T-cell (primary cell): ENCODE results near the gene BTG4. TPM values are rescaled to one million over a fixed set of nuclear protein-coding genes. Genes with fewer than 3 reads are reported as not detected.
A peak's percentile ranks its signal among the peaks of the same experiment; 100 is the strongest.

Experiments used
- ATAC-seq, 4 experiments: fragments of 200-7000 bp in 3 of 4; fragments of 150-1000 bp in 1 of 4; cut with Tn5 transposase; replicated peaks in 1 of 4; 1 replicate in 3 of 4; 2 replicates in 1 of 4; pipeline ENCODE4 v1.10.0; 2021; ENCODE audit warnings: moderate library complexity in 3 of 4, mild to moderate bottlenecking in 2 of 4, moderate number of reproducible peaks in 1 of 4
- CTCF ChIA-PET, 2 donors: fragments of 300-600 bp; sonication (Branson Sonifier 250); formaldehyde crosslinking; loops; one replicate each; lab custom pipeline; 2022; ENCODE audit warnings: antibody characterized with exemption in 2 of 2; lab: Charles Lee
- POLR2A ChIA-PET, 2 donors: fragments of 300-600 bp; sonication (Branson Sonifier 250); formaldehyde crosslinking; loops; one replicate each; lab custom pipeline; 2022; ENCODE audit warnings: antibody characterized with exemption in 2 of 2; lab: Charles Lee
- DNase-seq, 35 experiments: peaks; one replicate each; pipeline versions ENCODE4 v3.0.0 to v3.0.0-alpha.2; 2013 to 2023
- H3K27ac ChIP-seq: one replicate; pipeline ENCODE4 v1.5.1; 2013; ENCODE audit warnings: low read length
- H3K27me3 ChIP-seq, 2 experiments: replicated peaks in 1 of 2; 1 replicate in 1 of 2; 2 replicates in 1 of 2; pipeline versions ENCODE4 v1.6.1 to v1.7.0; 2013; ENCODE audit warnings: low read length in 1 of 2, mixed read lengths in 1 of 2; ENCODE audit not compliant: control insufficient read depth in 2 of 2, insufficient read depth in 2 of 2; ENCODE audit errors: extremely low read depth in 1 of 2
- H3K36me3 ChIP-seq, 2 donors: 1 replicate in 1 of 2; 2 replicates in 1 of 2; pipeline versions ENCODE4 v1.6.1 to v1.7.0; 2013; ENCODE audit warnings: low read length in 1 of 2; ENCODE audit not compliant: control insufficient read depth in 2 of 2, insufficient read depth in 1 of 2; ENCODE audit errors: extremely low read depth in 1 of 2
- H3K4me1 ChIP-seq, 2 experiments: 1 replicate in 1 of 2; 2 replicates in 1 of 2; pipeline versions ENCODE4 v1.6.1 to v1.7.0; 2013; ENCODE audit warnings: low read length in 2 of 2, mixed read lengths in 1 of 2; ENCODE audit not compliant: insufficient read depth in 2 of 2, control insufficient read depth in 1 of 2; ENCODE audit errors: extremely low read depth in 1 of 2
- H3K4me3 ChIP-seq, 2 donors: 1 replicate in 1 of 2; 2 replicates in 1 of 2; pipeline versions ENCODE4 v1.5.1 to v1.7.0; 2013; ENCODE audit warnings: mild to moderate bottlenecking in 2 of 2, low read length in 1 of 2, moderate library complexity in 1 of 2; ENCODE audit not compliant: control insufficient read depth in 1 of 2; ENCODE audit errors: extremely low read depth in 1 of 2
- H3K9me3 ChIP-seq: 2 replicates; pipeline ENCODE4 v1.7.0; 2013
- H3K27ac Mint-ChIP-seq, 2 donors: one replicate each; pipeline ENCODE4 v1.8.0; 2020 to 2021; ENCODE audit warnings: mild to moderate bottlenecking in 2 of 2, mixed read lengths in 2 of 2
- H3K27me3 Mint-ChIP-seq, 2 donors: one replicate each; pipeline ENCODE4 v1.8.0; 2021 to 2022; ENCODE audit warnings: mixed read lengths in 2 of 2
- H3K36me3 Mint-ChIP-seq: one replicate; pipeline ENCODE4 v1.8.0; 2021; ENCODE audit warnings: mixed read lengths
- H3K4me1 Mint-ChIP-seq, 3 donors: one replicate each; pipeline ENCODE4 v1.8.0; 2020 to 2022; ENCODE audit warnings: mixed read lengths in 3 of 3, mild to moderate bottlenecking in 1 of 3
- H3K4me3 Mint-ChIP-seq, 3 donors: one replicate each; pipeline ENCODE4 v1.8.0; 2020 to 2022; ENCODE audit warnings: mild to moderate bottlenecking in 3 of 3, mixed read lengths in 3 of 3, moderate library complexity in 3 of 3
- H3K9me3 Mint-ChIP-seq, 3 donors: one replicate each; pipeline ENCODE4 v1.8.0; 2020 to 2022; ENCODE audit warnings: mixed read lengths in 3 of 3
- WGBS: methylation state at CpG from one replicate; pipeline ENCODE4 v1.1.5; 2013; ENCODE audit warnings: missing lambda C conversion rate; ENCODE audit not compliant: insufficient coverage; 5-methylcytosine and 5-hydroxymethylcytosine counted together
- total RNA-seq, 35 experiments: library from RNA in 6 of 35; stranded (reverse) in 6 of 35; fragments of 120-200 nt in 1 of 35; gene quantifications; one replicate each; pipeline versions ENCODE4 v1.2.1 to v1.2.4 and lab custom pipeline; 2013 to 2026

The BTG4 gene
- total RNA-seq, 5 donors from 2014 or later (not counting 1 experiment from before 2014, with no cell fraction given), result not detected

DNA sequence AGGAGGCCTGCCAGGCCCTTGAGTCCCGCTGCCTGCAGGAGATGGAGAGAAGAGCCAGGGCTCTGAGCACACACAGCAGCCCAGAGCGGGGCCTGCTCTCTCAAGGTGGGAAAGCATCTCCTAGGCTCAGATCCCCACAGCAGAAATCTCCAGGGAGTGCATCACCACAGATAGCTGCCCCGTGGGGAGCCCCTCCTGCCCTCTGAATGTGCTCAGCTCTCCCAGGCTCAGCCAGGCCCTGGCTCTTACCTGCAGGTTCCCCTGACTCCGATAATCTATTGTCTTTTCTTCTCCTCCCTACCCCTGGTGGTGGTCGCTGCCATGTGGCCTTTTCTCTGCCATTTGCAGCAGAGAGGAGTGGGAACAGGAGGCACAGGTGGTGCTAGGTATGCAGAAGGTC is 49.9 kb downstream of the BTG4 start:
- no peaks in the 10 kb centered on the region for H3K36me3 Mint-ChIP-seq
- CTCF ChIA-PET, result no interaction called here

DNA sequence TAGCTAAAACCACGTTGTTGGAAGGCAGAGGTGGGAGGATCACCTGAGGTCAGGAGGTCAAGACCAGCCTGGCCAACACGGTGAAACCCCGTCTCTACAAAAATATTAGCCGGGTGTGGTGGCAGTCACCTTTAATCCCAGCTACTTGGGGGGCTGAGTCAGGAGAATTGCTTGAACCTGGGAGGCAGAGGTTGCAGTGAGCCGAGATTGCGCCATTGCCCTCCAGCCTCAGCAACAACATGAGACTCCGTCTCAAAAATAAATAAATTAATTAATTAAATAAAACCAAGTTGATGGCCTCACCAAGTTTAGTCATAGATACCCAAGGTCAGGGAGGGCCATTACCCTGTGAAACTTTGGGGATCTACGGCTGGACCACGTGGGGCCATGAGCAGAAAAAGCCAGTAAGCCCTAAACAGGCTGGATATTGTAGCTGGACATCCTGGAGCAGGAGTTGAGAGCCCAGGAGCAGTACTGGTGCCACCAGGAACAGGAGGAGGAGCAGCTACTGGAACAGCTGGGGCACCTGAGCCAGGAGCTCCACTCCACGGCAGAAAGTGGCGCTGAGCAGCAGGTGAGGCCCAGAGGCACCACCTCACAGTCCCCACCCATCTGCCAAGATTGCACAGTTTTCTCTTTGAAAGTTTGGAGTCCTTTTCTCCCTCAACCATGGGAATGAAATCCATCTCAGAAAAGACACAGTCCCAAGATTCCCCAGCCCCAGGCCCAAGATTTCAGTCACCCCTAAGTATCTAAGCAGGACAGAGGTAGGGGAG is 50.5 kb downstream of the BTG4 start:
- CTCF ChIA-PET, result no interaction called here

More for the DNA sequence above, 49.9 kb downstream of the BTG4 start:
- DNase-seq, result no peak
- WGBS, result 77% methylated on average over 2 of the region's 5 CpGs
- Mint-ChIP-seq H3K4me1 (no peaks in the 10 kb centered on the region), H3K27me3 (peaks cover 7 to 31% of the 10 kb centered on the region in 2 donors), H3K27ac (no peak overlapping the region), H3K4me3 (no peak overlapping the region), H3K9me3 (no peaks in the 10 kb centered on the region)
- Histone ChIP-seq H3K27me3 (peaks cover 0 to 39% of the 10 kb centered on the region in 2 experiments), H3K9me3 (no peaks in the 10 kb centered on the region), H3K4me1 (no peaks in the 10 kb centered on the region), H3K4me3 (no peak overlapping the region), H3K36me3 (no peaks in the 10 kb centered on the region), H3K27ac (no peak overlapping the region)
- POLR2A ChIA-PET, result no interaction called here
- no peak for ATAC-seq

DNA sequence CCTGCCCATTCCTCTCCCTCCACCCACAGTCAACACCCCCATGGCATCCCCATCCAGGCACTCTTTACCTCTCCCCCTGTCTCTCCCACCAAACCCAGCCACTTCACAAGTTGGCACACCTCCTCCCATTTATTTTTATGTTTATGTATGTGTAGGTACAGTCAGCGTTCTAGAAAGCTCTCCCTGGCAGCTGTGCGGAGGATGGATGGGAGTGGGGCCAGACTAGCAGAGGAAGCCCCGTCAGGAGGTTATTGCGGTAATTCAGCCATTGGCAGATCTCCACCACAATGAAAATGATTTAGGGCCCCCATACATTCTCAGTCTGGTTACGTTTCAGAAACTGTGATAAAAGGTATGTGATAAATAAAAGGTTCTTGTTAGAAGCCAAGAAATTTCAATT is 51.3 kb downstream of the BTG4 start:
- ChIA-PET CTCF (interaction anchor here in 1 of 2 donors (0.5 kb wide), 1 partner anchor 203 kb away, joined by 3 read pairs; no protein-coding TSS in a partner anchor), POLR2A (no interaction called here)
- DNase-seq (no peak), ATAC-seq (no peak)
- H3K4me3 Mint-ChIP-seq, result no peak overlapping the region
- Histone ChIP-seq H3K27me3 (peaks cover 0 to 50% of the 10 kb centered on the region in 2 experiments), H3K9me3 (no peaks in the 10 kb centered on the region), H3K4me3 (no peak overlapping the region), H3K36me3 (no peaks in the 10 kb centered on the region), H3K27ac (no peak overlapping the region), H3K4me1 (no peaks in the 10 kb centered on the region)
- H3K9me3 Mint-ChIP-seq, result no peaks in the 10 kb centered on the region
- H3K27ac Mint-ChIP-seq, result no peak overlapping the region
- WGBS, result no CpG with 5 or more reads among the region's 5 CpGs
- H3K36me3 Mint-ChIP-seq, result no peaks in the 10 kb centered on the region
- H3K4me1 Mint-ChIP-seq, result no peaks in the 10 kb centered on the region
- H3K27me3 Mint-ChIP-seq, result peaks cover 7 to 31% of the 10 kb centered on the region in 2 donors

More for the DNA sequence above, 50.5 kb downstream of the BTG4 start:
- Histone ChIP-seq H3K4me1 (no peaks in the 10 kb centered on the region), H3K27ac (no peak overlapping the region), H3K36me3 (no peaks in the 10 kb centered on the region), H3K4me3 (no peak overlapping the region), H3K27me3 (peaks cover 0 to 46% of the 10 kb centered on the region in 2 experiments), H3K9me3 (no peaks in the 10 kb centered on the region)
- Mint-ChIP-seq H3K36me3 (no peaks in the 10 kb centered on the region), H3K27ac (no peak overlapping the region), H3K27me3 (peaks cover 7 to 31% of the 10 kb centered on the region in 2 donors), H3K4me3 (no peak overlapping the region), H3K4me1 (no peaks in the 10 kb centered on the region), H3K9me3 (no peaks in the 10 kb centered on the region)
- WGBS, result 65% methylated on average over 5 of the region's 11 CpGs
- no peak for ATAC-seq
- POLR2A ChIA-PET, result no interaction called here
- no peak for DNase-seq

DNA sequence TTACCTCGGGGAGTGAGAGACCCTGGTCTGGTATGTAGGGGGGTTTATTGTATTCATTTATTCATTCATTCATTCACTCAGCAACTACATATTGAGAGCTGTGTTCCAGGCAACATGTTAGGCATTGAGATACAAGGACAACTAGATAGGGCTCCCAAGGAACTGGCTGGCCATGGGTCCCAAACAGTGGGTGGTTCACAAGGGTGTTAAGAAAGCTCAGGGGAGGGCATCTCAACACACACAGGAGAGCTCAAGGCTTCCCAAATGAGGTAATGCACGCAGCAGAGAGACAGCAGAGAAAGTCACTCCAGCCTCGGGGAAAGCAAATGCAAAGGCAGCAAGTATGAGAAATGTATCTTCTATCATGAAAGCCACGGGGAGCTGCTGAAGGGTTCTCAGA is 51.8 kb downstream of the BTG4 start:
- CTCF ChIA-PET, result interaction anchor here in 1 of 2 donors (0.5 kb wide), 1 partner anchor 204 kb away, joined by 3 read pairs; no protein-coding TSS in a partner anchor
- peaks cover 0 to 50% of the 10 kb centered on the region in 2 experiments for H3K27me3 ChIP-seq
- H3K27me3 Mint-ChIP-seq, result peaks cover 7 to 31% of the 10 kb centered on the region in 2 donors
- H3K4me3 Mint-ChIP-seq, result no peak overlapping the region
- ATAC-seq (no peak), DNase-seq (no peak)
- no peak overlapping the region for H3K27ac Mint-ChIP-seq
- no peaks in the 10 kb centered on the region for H3K9me3 ChIP-seq
- no peak overlapping the region for H3K27ac ChIP-seq
- H3K4me1 ChIP-seq, result no peaks in the 10 kb centered on the region
- H3K4me1 Mint-ChIP-seq, result no peaks in the 10 kb centered on the region
- POLR2A ChIA-PET, result no interaction called here
- no peaks in the 10 kb centered on the region for H3K36me3 ChIP-seq
- 83% methylated on average over 2 of the region's 4 CpGs for WGBS
- no peaks in the 10 kb centered on the region for H3K36me3 Mint-ChIP-seq
- no peak overlapping the region for H3K4me3 ChIP-seq
- H3K9me3 Mint-ChIP-seq, result no peaks in the 10 kb centered on the region

DNA sequence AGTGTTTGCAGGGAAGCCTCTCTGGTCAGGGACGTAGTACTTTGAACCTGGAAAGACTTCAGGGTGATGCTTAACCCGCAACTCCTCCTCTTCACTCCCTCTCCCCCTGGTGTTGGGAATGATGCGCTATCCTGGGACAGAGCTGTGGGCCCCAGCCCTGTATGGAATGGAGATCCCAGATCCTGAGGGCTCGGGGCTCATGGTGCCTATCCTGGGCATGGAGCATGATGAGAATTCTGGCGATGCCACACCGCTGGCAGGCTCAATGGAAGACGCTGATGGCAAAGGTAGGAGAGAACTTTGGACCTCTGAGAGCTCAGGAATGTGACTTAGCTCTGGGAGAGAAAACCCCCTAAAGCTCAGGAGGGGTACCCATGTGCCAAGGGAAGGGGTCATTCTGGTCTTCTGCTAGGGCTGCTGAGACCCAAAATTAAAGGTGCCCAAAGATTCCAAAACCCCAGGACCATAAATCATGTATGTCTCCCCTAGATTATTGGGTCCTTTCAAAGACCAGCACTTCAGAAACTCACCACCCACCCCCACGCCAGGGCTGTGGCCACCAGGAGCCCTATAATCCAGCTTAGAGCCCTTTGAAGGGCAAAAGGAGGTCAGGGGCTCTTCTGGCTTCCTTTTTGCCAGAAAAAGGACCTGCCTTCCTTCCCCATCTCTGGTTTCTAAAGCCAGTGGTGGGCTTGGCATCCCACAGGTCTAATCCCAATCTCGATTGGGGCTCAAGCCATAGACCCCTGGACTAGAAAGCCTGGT is 52.5 kb downstream of the BTG4 start:
- Mint-ChIP-seq H3K4me1 (no peaks in the 10 kb centered on the region), H3K27me3 (peaks cover 7 to 30% of the 10 kb centered on the region in 2 donors), H3K27ac (no peak overlapping the region), H3K4me3 (no peak overlapping the region), H3K36me3 (no peaks in the 10 kb centered on the region), H3K9me3 (no peaks in the 10 kb centered on the region)
- POLR2A ChIA-PET, result no interaction called here
- no peaks in the 10 kb centered on the region for H3K9me3 ChIP-seq
- ATAC-seq (no peak), DNase-seq (no peak)
- no peaks in the 10 kb centered on the region for H3K4me1 ChIP-seq
- CTCF ChIA-PET, result interaction anchor here in 1 of 2 donors (0.8 kb wide), 1 partner anchor 318 kb away, joined by 3 read pairs; no protein-coding TSS in a partner anchor
- H3K27ac ChIP-seq, result no peak overlapping the region
- peaks cover 0 to 54% of the 10 kb centered on the region in 2 experiments for H3K27me3 ChIP-seq
- no peaks in the 10 kb centered on the region for H3K36me3 ChIP-seq
- H3K4me3 ChIP-seq, result no peak overlapping the region
- WGBS, result 66% methylated on average over 7 of the region's 9 CpGs

DNA sequence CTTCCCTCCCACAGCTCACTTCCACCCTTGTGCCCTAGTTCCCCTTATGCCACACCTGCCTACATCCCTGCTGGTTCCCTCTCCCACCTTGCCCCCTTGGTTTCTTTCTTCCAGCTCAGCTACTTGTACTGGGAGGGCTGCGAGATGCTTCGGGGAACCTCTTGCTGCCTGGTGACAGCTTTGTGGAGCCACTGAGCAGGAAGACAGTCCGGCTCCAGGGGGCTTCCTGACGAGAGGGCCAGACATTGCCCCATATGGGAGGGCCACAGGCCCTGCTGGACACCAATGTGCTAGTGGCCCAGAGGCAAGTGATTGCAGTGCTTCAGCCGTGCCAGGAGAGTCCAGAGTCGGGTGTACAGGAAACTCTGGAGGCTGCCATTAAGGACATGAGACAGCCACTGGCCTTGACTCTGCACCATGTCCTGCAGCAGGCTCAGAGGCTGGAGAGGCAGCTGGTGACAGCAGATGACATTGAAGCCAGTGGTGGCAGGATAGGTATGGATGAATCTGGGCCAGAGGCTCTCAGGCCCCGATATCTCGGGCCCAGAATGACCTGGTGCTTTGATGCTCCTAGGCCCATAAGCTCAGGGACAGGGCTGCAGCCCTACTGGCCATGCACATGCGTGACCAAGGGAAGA is 54.3 kb downstream of the BTG4 start:
- 87% methylated on average over 7 of the region's 9 CpGs for WGBS
- Histone ChIP-seq H3K36me3 (no peaks in the 10 kb centered on the region), H3K27me3 (peaks cover 0 to 45% of the 10 kb centered on the region in 2 experiments), H3K9me3 (no peaks in the 10 kb centered on the region), H3K4me1 (no peaks in the 10 kb centered on the region), H3K27ac (no peak overlapping the region), H3K4me3 (no peak overlapping the region)
- ChIA-PET CTCF (no interaction called here), POLR2A (no interaction called here)
- no peaks in the 10 kb centered on the region for H3K9me3 Mint-ChIP-seq
- H3K4me1 Mint-ChIP-seq, result no peaks in the 10 kb centered on the region
- peaks cover 7 to 22% of the 10 kb centered on the region in 2 donors for H3K27me3 Mint-ChIP-seq
- no peak overlapping the region for H3K27ac Mint-ChIP-seq
- DNase-seq (peak in 1 of 35 experiments; percentile 2), ATAC-seq (no peak)
- H3K4me3 Mint-ChIP-seq, result no peak overlapping the region
- H3K36me3 Mint-ChIP-seq, result no peaks in the 10 kb centered on the region
